Skin epidermis (tissue), 12 donors: ENCODE results near the gene HLA-DMA.
"Not testable (repeated sequence)": the region's sequence is repeated elsewhere in the genome, so short reads cannot be mapped to it uniquely, and the experiment has no call there.

Source experiments
- H3K27ac ChIP-seq, 21 experiments: fragments of 200-600 bp; sonication (generic) in 11 of 21; one replicate each; pipeline ENCODE4 v1.5.0; 2020; ENCODE audit warnings: mild to moderate bottlenecking in 3 of 21, inconsistent platforms in 2 of 21, moderate library complexity in 2 of 21
- H3K4me3 ChIP-seq, 7 experiments: fragments of 200-600 bp; sonication (generic) in 2 of 7; one replicate each; pipeline ENCODE4 v1.5.0; 2020; ENCODE audit warnings: inconsistent platforms in 2 of 7, mild to moderate bottlenecking in 2 of 7, moderate library complexity in 1 of 7

HLA-DMA gene

DNA sequence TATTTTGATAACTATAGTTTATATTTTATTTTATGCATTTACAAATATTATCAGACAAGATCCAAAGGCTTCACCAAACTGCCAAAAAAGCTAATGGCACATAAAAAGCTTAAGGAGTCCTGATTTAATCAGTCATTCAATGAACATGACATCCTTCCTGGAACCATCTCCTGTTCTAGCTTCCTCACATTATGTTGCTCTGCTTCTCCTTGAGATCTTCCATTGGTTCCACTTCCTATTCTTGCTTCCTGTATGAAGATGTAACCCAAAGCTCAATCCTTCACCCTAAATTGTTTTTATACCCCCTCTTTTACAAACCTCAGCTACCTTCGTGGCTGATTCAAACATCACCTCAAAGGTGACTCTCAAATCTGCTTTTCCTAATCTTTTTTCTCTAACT, 11.0 kb upstream of the HLA-DMA start:
- H3K27ac ChIP-seq = no peak overlapping the region
- no peak overlapping the region for H3K4me3 ChIP-seq

DNA sequence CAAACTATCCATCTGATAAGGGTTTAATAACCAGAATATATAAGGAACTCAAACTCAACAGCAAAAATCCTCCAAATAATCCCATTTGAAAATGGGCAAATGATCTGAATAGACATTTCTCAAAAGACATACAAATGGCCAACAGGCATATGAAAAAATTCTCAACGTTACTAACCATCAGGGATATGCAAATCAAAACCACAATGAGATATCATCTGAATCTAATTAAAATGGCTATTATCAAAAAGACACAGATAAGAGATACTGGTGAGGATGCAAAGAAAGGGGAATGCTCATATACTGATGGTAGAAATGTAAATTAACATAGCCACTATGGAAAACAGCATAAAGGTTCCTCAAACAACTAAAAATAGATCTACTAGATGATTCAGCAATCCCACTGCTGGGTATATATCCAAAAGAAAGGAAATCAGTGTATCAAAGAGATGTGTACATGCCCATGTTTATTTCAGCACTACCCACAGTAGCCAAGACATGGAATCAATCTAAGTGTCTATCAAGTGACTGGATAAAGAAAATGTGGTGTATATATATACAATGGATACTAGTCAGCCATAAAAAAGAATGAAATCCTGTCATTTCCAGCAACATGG, 9.4 kb upstream of the HLA-DMA start:
- H3K27ac ChIP-seq = no peak overlapping the region
- no peak overlapping the region for H3K4me3 ChIP-seq

DNA sequence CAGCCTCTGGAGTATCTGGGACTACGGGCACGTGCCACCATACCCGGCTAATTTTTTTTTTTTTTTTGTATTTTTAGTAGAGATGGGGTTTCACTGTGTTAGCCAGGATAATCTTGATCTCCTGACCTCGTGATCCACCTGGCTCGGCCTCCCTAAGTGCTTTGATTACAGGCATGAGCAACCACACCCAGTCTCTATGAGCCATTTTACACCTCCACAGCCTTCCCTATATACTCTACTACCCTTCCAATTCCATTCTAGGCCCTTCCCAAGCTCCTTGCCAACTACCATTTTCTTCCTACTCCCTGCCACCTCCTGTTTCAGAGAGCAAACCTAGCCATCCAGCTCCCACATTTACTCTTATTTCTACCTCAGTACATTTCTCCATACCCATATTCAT, 7.7 kb upstream of the HLA-DMA start:
- no peak overlapping the region for H3K4me3 ChIP-seq

DNA sequence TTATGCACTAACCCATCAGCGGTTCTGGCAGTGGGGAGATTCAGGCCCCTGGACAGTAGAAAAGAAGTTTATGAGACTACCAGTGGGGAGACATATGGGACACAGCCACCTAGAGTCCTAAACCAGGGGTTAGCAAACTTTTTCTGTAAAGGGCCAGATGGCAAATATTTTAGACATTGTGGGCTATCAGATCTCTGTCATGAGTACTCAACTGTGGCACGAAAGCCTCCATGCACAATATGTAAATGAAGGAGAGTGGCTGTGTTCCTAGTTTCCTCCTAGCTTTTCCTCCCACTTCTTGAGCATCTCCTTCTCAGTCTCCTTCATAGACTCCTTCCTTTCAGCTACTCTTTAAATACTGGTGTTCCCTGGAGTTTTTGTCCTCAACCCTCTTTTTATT, 3.3 kb upstream of the HLA-DMA start:
- Histone ChIP-seq H3K27ac (no peak overlapping the region), H3K4me3 (no peak overlapping the region)

More for the DNA sequence above, 7.7 kb upstream of the HLA-DMA start:
- no peak overlapping the region for H3K27ac ChIP-seq

DNA sequence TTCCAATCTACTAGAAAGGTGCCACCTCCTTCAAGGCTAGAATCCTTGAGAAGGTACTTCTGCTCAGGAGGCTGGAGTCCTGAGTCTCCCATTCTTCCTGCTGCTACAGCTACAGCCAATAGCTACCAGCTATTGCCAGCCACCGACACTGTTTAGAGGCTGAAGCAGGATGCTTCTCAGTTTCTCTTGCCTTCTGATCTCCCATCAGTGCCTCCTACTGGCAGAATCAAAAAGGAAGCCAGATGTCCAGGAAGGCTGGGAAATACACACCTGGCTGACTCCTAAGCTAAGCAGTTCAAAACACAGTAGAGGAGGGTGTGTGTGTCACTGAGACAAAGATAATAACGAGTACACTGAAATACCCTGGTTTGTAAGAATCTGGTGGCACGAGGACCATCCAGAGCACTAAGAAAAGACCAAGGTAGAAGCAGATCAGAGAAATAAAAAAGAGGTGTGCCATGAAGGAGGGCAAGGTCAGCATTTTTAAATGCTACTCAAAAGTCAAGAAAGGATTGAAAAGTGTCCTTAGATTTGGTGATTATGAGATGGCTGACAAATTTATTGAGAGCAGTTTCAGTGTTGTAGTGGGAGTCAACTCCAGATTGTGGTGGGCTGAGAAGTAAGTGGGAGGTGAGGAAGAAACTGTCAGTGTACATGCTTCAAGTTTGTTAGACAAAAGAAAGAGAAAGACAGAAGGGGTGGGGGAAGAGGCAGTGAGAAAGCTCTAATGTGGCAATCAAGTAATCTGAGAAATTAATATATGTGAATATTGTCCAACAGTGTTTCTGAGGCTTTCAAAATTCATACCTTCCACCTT, 2.3 kb upstream of the HLA-DMA start:
- Histone ChIP-seq H3K4me3 (no peak overlapping the region), H3K27ac (no peak overlapping the region)

DNA sequence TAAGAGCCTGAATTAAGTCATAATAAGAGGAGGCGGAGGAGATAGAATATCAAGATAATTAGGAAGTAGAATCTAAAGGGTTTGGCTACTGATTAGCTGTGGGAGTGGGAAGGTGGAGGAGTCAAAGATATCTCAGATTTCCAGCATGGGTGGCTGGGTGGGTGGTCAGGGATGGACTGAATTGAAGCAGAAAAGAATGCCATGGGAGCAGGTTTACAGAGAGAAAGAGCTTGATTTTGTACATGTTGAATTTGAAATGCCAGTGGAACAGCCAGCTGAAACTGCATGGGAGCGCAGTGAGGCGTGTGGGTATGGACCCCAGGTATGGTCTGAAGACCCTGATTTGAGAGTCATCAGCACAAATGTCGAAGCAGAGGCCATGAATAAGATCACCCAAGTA, 1.4 kb upstream of the HLA-DMA start:
- H3K27ac ChIP-seq = peak overlapping the region in 1 of 21 experiments; percentile 84

DNA sequence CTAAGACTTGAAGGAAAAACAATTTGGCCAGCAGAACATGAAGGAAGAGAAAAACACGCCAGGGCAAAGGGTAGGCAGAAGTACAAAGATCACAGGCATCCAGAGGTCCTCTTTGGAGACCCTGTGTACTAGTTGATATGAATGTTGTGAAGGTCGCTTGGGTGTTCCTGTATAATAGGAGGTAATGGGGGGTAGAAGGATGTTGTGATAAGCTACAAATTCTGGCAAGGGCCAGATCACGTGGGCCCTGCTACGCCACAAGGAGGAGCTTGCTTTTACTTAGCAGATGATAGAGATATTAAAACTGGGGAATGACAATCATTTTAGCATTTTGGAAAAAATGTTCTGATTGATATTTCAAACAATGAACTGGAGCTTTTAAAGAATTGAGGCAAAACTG, 878 bp upstream of the HLA-DMA start:
- no peak overlapping the region for H3K4me3 ChIP-seq
- H3K27ac ChIP-seq = peak overlapping the region in 6 of 21 experiments; percentile 1 to 84 (median 50)

More for the DNA sequence above, 1.4 kb upstream of the HLA-DMA start:
- H3K4me3 ChIP-seq = no peak overlapping the region

DNA sequence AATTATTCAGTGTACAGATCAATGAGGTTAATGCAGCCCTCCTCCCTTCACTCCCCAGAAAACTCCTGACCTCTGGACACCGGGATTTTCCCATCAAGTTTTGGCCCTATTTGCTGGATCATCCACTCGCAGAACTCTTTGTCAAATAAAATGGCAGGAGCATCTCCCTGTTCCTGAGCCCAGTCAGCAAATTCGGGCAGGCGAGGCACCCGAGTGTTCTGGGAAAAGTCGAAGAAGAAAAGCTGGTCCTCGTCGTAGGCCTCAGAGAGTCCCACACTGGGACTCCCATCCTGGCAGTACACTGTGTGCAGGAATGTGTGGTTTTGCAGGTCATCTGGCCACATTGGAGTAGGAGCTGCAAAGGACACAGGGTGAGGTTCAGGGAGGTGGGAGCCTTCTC, 2.4 kb downstream of the HLA-DMA start:
- H3K4me3 ChIP-seq = peak overlapping the region in 1 of 7 experiments; percentile 5
- peak overlapping the region in 2 of 21 experiments; percentile 54 to 84 for H3K27ac ChIP-seq

DNA sequence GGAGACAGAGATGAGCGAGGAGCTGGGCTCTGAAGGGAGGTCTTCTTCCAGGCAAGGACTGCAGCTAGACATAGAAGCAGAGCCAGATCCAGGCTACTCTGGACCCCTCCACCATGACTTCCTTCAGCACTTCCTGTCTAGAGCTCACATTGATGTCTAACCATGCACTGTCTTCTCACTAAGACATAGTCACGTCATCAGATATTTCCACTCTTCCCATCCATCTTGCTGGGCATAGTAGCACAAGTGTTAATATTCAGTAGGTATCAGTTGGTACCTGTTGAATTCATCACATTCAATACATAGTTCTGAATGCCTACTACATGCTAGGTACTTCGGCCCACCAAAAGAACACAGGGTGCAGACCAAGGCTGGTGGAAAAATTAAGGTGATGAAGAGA, 2.9 kb downstream of the HLA-DMA start:
- Histone ChIP-seq H3K4me3 (no peak overlapping the region), H3K27ac (no peak overlapping the region)

DNA sequence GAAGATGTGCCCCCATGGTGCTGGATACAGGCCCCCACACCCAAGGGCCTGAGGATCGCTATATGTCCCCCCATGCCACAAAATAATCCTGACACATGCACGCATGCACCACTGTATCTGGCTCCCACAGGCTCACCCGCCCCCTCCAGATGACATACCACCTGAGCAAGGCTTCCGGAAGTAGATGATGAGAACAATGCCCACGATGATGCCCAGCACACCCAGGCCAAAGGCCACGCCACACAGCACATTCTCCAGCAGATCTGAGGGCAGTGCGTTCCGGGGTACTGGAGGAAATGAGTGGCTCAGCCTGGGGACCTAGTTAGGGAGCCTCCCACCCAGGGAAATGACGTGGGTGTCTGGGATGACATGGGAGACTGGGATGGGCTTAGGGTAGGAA, 3.8 kb downstream of the HLA-DMA start:
- Histone ChIP-seq H3K27ac (no peak overlapping the region), H3K4me3 (no peak overlapping the region)

DNA sequence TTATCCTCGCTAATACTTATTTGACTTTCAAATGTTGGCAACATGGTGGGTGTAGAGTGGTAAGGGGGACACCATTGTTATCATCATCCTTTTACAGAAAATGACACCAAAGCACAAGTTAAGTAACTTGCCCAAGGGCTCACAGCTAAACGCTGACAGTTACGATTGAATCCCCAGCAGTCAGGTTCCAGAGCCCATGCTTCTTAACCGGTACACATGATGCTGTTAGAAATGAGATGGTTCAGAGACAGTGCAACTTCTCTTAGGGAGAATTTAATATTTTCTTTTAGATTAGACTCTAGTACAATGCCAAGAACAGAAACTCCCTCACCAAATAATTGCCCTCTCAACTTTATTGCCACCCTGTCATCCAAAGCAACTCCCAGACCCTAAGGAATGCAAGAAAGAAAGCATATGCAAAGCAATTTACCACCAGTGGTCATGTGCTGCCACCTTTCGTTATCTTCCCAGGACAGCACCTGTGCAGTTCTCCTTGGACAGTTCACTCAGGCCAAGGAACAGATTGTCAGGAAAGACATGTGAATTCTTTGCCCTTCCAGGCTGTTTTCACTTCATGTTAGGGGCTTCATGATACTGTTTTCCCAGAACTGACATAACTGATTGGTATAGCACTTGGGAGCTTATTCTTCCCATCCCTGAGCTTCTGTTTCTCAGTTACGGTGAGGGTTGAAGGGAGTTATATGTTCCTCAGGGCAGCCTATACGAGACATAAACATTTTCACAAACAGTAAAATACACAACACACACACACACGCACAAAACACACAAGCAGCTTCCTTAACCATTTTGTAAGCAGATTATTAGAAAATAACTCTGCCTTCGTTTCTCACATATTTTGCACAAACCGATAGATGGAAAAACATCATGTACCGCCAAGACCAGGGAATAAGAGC, 5.1 kb downstream of the HLA-DMA start:
- Histone ChIP-seq H3K27ac (peak overlapping the region in 1 of 21 experiments; percentile 97), H3K4me3 (no peak overlapping the region)

DNA sequence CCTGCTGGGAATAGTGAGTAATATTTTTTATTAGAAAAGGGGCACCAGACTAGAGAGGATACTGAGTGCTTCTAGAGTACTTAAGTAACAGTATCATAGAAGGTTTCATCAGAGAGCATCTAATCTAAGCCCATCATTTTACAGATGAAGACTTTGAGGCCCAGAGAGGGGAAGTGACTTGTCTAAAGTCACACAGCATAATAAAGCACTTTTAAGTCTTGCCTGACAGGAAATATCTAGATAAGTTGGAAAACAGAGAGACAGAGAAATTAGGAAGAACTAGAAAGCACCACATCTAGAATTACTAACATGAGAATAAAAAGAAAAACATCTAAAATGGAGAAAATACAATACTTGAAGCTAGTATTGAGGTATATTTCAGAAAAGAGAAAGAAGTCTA, 6.0 kb downstream of the HLA-DMA start:
- no peak overlapping the region for H3K4me3 ChIP-seq
- H3K27ac ChIP-seq = peak overlapping the region in 1 of 21 experiments; percentile 97

DNA sequence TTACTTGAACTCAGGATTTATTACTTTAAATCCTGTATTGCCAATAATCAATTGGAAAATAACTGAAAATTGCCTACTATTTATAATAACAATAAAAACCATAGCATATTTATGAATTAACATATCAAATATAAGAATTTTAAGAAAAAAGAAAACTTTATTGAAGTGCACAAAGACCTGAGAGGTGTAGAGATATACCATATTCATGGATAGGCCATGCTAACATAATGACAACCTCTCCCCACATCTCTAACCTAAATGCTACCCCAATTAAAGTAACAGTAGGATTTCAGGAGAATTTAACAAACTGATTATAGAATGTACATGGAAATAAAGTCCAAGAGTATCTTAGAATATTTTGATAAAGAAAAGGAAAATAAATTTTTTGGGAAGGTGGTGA, 6.9 kb downstream of the HLA-DMA start:
- H3K4me3 ChIP-seq = no peak overlapping the region
- peak overlapping the region in 6 of 21 experiments; percentile 16 to 97 (median 75) for H3K27ac ChIP-seq

DNA sequence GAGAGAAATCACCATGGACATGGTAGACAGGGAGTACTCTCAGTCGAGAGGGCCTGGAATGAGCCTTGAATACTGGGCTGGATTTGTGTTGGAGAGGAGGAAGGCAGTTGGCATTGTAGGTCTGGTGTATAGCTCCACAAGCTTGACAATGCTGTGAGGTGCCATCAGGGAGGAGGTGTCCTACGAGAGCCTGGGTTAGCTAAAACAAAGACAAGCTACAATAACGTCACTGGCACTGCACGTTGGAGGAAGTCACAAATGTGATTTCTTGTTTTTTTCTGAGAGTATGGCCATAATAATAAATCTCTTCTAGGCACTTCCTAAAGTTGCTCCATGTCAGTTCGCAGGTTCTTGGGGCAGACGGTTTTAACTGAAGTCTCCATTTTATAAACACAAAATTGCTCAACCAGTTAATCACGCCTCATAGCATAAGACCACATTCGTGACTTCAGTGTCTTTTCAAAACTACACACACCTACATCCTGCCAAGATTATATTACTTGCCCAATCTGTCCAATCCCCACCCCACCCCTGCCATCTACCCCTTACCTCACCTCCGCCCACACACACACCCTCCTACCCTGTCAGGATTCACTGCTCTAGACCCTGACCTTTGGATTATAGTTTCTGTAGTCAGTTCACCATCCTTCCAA, 7.7 kb downstream of the HLA-DMA start:
- peak overlapping the region in 12 of 21 experiments; percentile 8 to 97 (median 75) for H3K27ac ChIP-seq
- H3K4me3 ChIP-seq = no peak overlapping the region

DNA sequence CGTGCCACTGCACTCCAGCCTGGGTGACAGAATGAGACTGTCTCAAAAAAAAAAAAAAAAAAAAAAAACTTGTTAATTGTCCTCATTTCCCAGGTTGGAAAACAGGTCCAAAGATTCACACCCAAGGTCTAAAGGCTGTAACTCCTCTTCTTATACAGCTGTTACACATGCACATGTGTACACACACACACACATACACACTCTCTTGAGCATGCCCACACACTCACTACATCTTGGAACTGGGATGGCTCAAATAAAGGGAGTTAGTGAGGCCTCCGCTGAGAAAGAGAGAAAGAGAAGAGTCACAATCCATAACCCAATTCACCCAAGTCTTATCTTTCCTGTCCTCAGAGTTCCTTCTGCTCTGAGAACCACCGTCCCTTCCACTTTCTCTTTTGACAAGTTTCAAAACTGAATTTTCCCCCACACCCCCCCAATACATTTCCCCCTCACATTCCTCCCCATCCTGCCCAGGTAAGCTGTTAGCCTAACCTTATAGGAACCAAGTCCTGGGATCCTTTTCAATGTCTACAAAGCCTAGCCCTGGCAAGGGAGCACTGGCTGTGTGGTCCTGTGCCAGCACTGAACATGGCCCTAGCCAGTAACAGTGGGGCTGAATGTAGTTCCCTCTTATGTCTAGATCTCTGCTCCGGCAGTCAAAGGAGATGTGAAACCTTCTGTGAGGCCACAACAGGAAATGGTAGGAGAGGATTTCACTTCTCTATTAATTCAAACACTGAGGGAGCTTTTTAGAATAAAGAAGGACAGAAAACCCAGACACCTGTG, 8.8 kb downstream of the HLA-DMA start:
- Histone ChIP-seq H3K27ac (peak overlapping the region in 14 of 21 experiments; percentile 8 to 97 (median 69)), H3K4me3 (peak overlapping the region in 1 of 7 experiments; percentile 8)

DNA sequence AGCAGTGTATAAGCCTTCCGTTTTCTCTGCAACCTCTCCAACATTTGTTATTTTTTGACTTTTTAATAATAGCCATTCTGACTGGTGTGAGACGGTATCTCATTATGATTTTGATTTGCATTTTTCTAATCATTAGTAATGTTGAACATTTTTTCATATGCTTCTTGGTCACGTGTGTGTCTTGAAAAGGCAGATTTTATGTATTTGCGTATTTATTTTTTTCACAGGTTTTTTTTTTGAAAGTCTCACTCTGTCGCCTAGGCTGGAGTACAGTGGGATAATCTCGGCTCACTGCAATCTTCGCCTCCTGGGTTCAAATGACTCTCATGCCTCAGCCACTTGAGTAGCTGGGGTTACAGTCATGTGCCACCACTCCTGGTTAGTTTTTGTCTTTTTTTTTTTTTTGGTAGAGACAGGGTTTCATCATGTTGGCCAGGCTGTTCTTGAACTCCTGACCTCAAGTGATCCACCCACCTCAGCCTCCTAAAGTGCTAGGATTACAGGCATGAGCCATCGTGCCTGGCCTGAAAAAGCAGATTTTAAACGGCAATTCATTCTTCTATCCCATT, 10.3 kb downstream of the HLA-DMA start:
- not testable (repeated sequence) for H3K4me3 ChIP-seq
- peak overlapping the region in 9 of 21 experiments; percentile 8 to 97 (median 78) for H3K27ac ChIP-seq

DNA sequence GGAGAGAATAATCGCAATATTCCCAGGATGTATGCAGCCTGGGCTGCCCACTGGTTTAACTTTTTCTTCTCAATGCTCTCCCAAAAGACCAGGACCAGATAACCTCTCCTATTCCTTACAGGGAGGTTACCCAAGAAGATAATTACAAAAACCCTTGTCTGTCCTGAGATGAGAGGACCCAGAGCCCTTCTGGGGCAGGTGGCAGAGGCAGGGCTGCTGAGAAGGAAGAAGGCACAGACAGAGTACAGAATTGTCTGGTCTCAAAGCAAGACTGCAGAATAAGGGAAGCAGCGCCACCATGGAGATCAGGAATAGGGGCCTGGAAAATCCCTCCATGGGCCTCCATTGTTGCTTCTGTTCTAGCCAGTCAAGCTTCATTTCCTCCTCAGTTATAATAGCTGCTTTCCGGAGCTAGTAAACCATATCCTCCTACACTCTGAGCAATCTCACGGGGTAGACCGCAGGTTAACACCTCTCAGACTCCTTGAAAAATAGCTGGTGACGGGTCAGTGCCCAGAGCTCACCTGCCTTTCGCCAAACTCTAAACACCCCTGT, 11.6 kb downstream of the HLA-DMA start:
- Histone ChIP-seq H3K4me3 (peak overlapping the region in 3 of 7 experiments; percentile 31 to 48 (median 44)), H3K27ac (peak overlapping the region; percentile 4 to 98 (median 80))

DNA sequence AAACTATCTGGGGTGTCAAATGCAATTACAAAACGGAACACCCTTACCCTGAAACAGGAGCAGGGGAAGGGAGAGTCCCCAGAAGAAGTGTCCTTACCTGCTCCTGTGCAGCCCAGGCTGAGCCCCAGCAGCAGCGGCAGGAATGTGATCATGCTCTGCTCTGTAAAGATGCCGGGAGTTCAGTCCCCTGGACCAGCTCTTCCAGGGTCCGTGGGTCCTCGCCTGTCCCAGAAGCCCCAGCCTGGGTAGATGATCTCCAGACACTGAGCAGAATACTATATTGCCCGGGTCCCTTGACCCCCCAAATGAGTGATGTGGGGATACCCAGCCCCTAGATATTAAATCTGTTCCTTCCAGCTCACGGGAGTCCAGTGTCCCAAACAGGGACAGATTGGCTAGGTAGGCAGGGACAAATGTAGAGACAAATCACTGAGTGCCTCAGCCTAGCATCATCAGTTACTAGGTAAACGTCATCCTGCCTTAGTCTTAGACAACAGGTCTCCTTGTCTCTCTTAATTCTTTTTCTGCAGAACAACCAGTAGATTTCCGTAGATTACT, 12.2 kb downstream of the HLA-DMA start, which contains the start of gene HLA-DMB:
Gene HLA-DMB (minus strand): TSS at position 373 of the 558 bp plus-strand sequence. CDS start 221 bp downstream, at position 152.
- Histone ChIP-seq H3K27ac (peak within 1 kb of the TSS; percentile 27 to 98 (median 80)), H3K4me3 (peak within 1 kb of the TSS; percentile 21 to 48 (median 39))
